ENCODE measurements around the gene PITRM1. TPM values are rescaled to one million over a fixed set of nuclear protein-coding genes. Genes with fewer than 3 reads are reported as not detected.
"Not testable (repeated sequence)": the region's sequence is repeated elsewhere in the genome, so short reads cannot be mapped to it uniquely, and the experiment has no call there.

Gene PITRM1
- polyA plus RNA-seq, 3 donors = 33.7 to 54.3 (median 51.8) TPM

GRCh38 chr10:3201796-3202195 lies 29.2 kb upstream of the PITRM1 start:
- H3K27ac ChIP-seq (ENCODE audit: low read depth, low read length) = no peak overlapping the region
- WGBS, 3 donors = 52 to 87% (median 78%) methylated on average over 8 of the region's 8 CpGs

- 64 to 74% (median 68%) methylated on average over 9 of the region's 9 CpGs for WGBS, 3 donors
- no peak overlapping the region for H3K27ac ChIP-seq (ENCODE audit: low read depth, low read length)
Observed at GRCh38 chr10:3199488-3199887, 26.9 kb upstream of the PITRM1 start.

- no peak overlapping the region for H3K27ac ChIP-seq (ENCODE audit: low read depth, low read length)
- 79 to 89% (median 87%) methylated on average over 7 of the region's 7 CpGs for WGBS, 3 donors
Observed at GRCh38 chr10:3198900-3199299, 26.3 kb upstream of the PITRM1 start.

GRCh38 chr10:3197348-3198003 lies 24.9 kb upstream of the PITRM1 start:
- 9 to 12% (median 11%) methylated on average over 27 of the region's 27 CpGs for WGBS, 3 donors
- no peak overlapping the region for H3K27ac ChIP-seq (ENCODE audit: low read depth, low read length)

- H3K27ac ChIP-seq (ENCODE audit: low read depth, low read length) = no peak overlapping the region
- WGBS, 3 donors = 34 to 45% (median 43%) methylated on average over 12 of the region's 12 CpGs
Observed at GRCh38 chr10:3196958-3197347, 24.4 kb upstream of the PITRM1 start.

GRCh38 chr10:3196482-3196881 lies 23.9 kb upstream of the PITRM1 start:
- WGBS, 3 donors = 84 to 91% (median 85%) methylated on average over 10 of the region's 10 CpGs
- H3K27ac ChIP-seq (ENCODE audit: low read depth, low read length) = no peak overlapping the region

GRCh38 chr10:3195726-3196125 lies 23.1 kb upstream of the PITRM1 start:
- H3K27ac ChIP-seq (ENCODE audit: low read depth, low read length) = no peak overlapping the region
- WGBS, 3 donors = 87 to 91% (median 91%) methylated on average over 9 of the region's 9 CpGs

- H3K27ac ChIP-seq (ENCODE audit: low read depth, low read length) = no peak overlapping the region
- 86 to 91% (median 88%) methylated on average over 11 of the region's 11 CpGs for WGBS, 3 donors
Observed at GRCh38 chr10:3195286-3195685, 22.7 kb upstream of the PITRM1 start.

GRCh38 chr10:3194871-3195270 lies 22.3 kb upstream of the PITRM1 start:
- H3K27ac ChIP-seq (ENCODE audit: low read depth, low read length) = no peak overlapping the region
- WGBS, 3 donors = 93 to 95% (median 93%) methylated on average over 4 of the region's 4 CpGs

- WGBS, 3 donors = 91 to 96% (median 95%) methylated on average over 6 of the region's 6 CpGs
- no peak overlapping the region for H3K27ac ChIP-seq (ENCODE audit: low read depth, low read length)
Observed at GRCh38 chr10:3193751-3194150, 21.2 kb upstream of the PITRM1 start.

GRCh38 chr10:3192856-3193635 lies 20.5 kb upstream of the PITRM1 start:
- WGBS, 3 donors = 16 to 34% (median 20%) methylated on average over 19 of the region's 19 CpGs
- H3K27ac ChIP-seq (ENCODE audit: low read depth, low read length) = no peak overlapping the region

- 72 to 93% (median 90%) methylated on average over 3 of the region's 3 CpGs for WGBS, 3 donors
- no peak overlapping the region for H3K27ac ChIP-seq (ENCODE audit: low read depth, low read length)
Observed at GRCh38 chr10:3190817-3191216, 18.2 kb upstream of the PITRM1 start.

- WGBS, 3 donors = 77 to 87% (median 85%) methylated on average over 3 of the region's 3 CpGs
- not testable (repeated sequence) for H3K27ac ChIP-seq (ENCODE audit: low read depth, low read length)
Observed at GRCh38 chr10:3187229-3187628, 14.6 kb upstream of the PITRM1 start.

- WGBS, 3 donors = 82 to 89% (median 83%) methylated on average over 6 of the region's 6 CpGs
- no peak overlapping the region for H3K27ac ChIP-seq (ENCODE audit: low read depth, low read length)
Observed at GRCh38 chr10:3186368-3186767, 13.8 kb upstream of the PITRM1 start.

GRCh38 chr10:3185386-3185785 lies 12.8 kb upstream of the PITRM1 start:
- 81 to 94% (median 86%) methylated on average over 6 of the region's 6 CpGs for WGBS, 3 donors
- no peak overlapping the region for H3K27ac ChIP-seq (ENCODE audit: low read depth, low read length)

- no peak overlapping the region for H3K27ac ChIP-seq (ENCODE audit: low read depth, low read length)
- 87 to 90% (median 90%) methylated on average over 6 of the region's 6 CpGs for WGBS, 3 donors
Observed at GRCh38 chr10:3180355-3181025, 7.9 kb upstream of the PITRM1 start.

- WGBS, 3 donors = 72 to 89% (median 88%) methylated on average over 5 of the region's 5 CpGs
- H3K27ac ChIP-seq (ENCODE audit: low read depth, low read length) = no peak overlapping the region
Observed at GRCh38 chr10:3179174-3179573, 6.6 kb upstream of the PITRM1 start.

- 86 to 90% (median 87%) methylated on average over 5 of the region's 5 CpGs for WGBS, 3 donors
- H3K27ac ChIP-seq (ENCODE audit: low read depth, low read length) = no peak overlapping the region
Observed at GRCh38 chr10:3178042-3178441, 5.5 kb upstream of the PITRM1 start.

GRCh38 chr10:3173171-3173878 lies 743 bp upstream of the PITRM1 start:
- H3K27ac ChIP-seq (ENCODE audit: low read depth, low read length) = no peak overlapping the region
- 45 to 51% (median 47%) methylated on average over 24 to 26 of the region's 26 CpGs for WGBS, 3 donors

Data from adipose tissue (tissue), 3 donors.